ENCODE data around the gene CDH13. TPM values are rescaled to one million over a fixed set of nuclear protein-coding genes. Genes with fewer than 3 reads are reported as not detected.

Gene CDH13
- polyA plus RNA-seq, 1 donor = 57.0 TPM

DNA sequence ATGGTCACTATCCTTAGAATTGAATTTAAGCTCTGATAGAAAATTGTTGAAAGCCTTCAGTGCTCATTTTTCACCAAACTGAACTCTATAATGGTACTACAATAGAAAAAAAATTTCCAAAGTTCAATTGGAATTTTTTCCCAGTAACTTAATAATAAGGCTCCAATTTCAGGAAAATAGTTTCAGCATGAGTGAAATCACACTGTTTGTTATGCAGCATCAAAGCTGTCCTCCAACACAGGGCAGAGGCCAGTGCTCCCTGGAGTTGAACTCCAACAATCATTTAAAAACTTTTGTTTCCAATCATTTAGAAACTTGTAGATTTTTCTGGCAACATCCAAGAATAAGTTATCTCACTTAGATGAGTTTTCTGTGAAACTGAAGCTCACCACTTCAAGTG, 1077.9 kb downstream of the CDH13 start:
- DNase-seq = no peak

GRCh38 chr16:83705856-83706255, 1079.1 kb downstream of the CDH13 start:
- DNase-seq = no peak

DNA sequence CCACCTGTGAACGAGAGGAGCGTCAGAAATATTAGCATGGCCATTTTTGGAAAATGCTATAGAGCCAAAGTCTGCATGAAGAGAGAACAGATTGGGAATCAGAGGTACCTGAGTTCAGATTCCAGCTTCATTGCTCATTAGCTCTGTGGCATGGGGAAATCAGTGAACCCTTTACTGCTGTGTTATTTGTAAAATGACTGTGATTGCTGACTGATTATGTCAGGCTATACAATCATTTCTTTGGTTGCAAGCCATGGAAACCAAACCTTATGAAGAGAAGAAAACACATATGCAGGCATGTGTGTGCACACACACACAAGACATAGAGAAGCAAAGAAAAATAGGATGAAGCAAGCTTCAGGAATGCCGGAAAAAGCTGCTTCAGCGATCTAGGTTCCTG, 1079.6 kb downstream of the CDH13 start:
- no peak for DNase-seq

GRCh38 chr16:83711069-83711468, 1084.3 kb downstream of the CDH13 start:
- DNase-seq = no peak

GRCh38 chr16:83713597-83713996, 1086.8 kb downstream of the CDH13 start:
- DNase-seq = no peak

DNA sequence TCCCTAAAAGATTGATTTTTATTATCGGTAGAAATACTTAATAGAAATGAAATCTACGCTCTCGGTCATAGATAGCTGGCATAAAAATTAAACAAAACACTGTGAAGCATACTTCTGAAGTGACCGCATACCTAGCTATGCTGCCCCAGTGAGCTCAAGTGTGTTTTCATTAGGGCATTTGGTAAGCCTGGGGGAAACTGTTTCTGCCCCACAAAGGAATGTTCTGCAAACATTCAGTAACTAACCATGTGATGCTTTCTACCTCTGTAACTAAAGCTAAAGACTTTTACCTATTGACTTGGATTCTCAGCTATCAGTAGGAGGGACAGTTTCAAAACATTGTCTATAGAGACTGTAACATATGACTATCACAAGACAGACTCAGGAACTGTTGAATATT, 1087.5 kb downstream of the CDH13 start:
- no peak for DNase-seq

GRCh38 chr16:83715217-83715920, 1088.6 kb downstream of the CDH13 start:
- no peak for DNase-seq

DNA sequence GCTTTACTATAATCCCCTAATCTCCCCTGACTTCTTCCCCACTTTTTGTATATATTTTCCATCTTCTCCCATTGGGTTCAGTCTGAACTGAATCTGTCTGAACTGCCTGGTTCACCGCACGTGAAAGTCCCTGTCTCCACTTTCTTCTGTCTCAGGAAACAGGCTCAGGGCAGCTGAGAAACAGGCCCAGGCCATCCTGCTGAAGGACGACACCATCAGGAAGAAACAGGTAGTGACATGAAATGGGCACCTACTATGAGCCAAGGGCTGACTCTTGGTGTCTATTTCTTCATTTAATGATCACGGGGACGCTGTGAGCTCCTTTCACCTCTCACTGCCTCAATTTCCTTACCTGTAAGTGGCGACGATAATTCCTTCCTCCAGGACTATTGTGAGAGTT, 1090.5 kb downstream of the CDH13 start:
- no peak for DNase-seq

DNA sequence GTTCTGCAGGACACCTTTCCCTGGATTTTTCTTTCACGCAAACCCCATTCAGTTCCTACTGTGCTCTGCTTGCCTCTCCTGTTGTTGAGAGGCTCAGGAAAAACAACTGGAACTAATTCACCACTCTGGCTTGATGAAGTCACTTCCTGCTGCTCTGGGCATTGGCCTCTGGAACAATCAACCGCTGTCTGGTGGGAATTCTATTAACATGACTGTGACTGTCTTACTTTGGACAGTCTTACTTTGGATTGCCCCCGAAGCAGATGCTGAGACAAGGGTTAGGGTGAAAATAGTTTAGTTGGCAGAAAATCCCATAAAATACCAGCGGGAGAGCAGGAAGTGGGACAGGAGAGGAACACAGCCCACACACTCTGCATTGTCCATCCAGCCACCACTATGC, 1091.0 kb downstream of the CDH13 start:
- peak; percentile 13 for DNase-seq

DNA sequence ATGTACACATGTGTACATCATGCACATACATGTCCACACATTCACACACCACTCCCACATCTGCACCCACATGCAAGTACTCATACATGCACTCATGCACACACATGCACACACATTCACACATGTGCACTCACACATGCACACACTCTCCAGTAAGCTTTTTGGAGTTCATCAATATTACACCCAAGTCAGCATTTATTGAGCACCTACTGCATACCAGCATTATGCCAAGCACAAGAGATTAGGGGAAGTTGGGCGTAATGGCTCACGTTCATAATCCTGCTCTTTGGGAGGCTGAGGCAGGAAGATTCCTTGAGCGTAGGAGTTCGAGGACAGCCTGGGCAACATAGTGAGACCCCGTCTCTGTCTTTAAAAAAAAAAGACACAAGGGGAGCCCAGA, 1093.4 kb downstream of the CDH13 start:
- no peak for DNase-seq

DNA sequence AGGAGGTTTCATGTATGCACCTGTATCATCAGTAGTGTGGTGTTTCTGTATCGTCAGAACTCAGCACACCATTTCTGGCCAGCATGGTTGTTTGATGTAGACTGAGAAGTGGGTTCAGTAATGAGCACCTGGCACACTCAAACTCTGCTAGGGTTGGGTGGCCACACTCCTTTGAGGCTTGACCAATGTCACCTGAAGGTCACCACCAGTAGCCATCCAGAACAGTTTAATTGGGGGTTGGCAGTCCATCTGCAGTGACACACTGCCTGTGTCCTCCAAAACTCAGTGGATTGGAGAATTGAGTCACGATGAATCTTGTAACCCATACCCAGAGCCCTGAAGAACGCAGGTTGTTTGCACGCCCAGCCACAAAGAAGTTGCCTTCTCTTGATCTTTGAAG, 1094.2 kb downstream of the CDH13 start:
- no peak for DNase-seq

DNA sequence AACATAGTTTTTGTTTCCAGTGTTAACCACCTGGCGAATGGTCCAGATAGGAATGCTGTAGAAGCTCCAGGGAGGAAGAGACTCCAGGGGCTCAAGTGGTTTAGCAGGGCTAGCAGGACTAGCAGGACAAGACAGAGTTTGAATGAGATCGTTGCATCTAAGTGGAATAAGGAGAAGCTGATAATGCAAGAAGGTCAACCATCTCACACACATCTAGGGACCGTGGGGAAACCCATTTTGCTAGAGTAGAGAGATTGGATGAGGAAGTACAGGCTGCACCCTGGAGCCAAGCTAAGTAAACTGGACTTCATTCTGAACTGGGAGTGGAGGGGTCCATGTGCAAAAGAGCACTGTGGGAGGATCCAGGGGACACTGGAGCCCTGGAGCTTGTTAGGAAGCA, 1094.9 kb downstream of the CDH13 start:
- no peak for DNase-seq

DNA sequence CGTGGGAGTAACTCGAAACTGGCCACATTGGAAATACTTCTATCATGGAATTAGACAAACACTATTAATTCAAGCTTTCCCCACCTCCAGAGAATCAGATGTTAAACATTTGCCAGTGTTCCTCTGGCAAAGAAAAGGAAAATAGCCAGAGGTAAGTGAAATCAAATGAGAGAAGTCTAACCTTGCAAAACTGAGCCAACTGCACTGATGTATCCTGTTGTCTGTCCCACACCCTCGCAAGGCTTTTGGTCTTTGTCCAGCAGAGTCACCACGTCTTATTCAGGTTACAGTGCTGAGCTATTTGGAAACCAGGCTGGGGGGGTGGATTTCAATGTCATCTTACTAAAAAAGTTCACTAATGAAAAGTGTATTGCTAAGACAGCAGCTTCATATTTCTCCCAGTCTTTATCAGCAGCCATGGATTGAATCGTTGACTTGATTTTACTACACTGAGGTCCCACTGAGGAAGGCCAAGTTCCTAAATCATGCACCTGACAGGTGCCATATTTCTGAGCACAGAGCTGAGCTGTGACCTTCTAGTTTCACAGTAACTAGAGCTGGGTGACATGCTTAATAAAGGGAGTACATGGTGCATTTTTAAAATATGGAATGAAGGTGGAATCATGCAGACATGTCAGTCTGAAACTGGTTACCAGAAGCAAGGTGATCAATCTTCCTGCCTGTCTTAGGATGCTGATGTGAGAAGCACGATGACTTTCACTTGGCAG, 1095.9 kb downstream of the CDH13 start:
- no peak for DNase-seq

DNA sequence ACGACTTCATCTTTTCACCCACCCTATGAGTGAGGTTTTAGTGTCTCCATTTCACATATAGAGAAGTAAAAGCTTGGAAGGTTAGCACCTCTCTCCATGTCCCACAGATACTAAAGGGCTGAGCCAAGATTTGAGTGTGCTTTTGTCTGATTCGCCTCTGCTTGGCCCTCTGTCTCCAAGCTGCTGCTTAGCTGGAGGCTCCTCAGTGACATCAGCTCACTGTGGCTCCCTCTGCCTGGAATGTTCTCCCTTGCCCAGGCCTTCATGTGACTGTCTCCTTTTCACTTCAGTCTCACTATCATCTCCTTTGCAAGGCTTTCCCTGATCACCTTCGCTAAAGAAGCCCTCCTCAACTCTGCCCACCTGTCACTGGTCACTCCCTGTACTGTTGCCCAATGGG, 1096.5 kb downstream of the CDH13 start:
- no peak for DNase-seq

DNA sequence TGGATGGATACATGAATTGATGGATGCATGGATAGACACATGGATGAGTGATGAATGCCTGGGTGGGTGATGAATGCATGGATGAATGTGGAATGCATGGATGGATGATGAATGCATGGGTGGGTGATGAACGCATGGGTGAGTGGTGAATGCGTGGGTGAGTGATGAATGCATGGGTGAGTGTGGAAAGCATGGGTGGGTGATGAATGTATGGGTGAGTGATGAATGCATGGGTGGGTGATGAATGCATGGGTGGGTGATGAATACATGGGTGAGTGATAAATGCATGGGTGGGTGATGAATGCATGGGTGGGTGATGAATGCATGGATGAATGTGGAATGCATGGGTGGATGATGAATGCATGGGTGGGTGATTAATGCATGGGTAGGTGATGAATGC, 1097.1 kb downstream of the CDH13 start:
- DNase-seq = no peak

- DNase-seq = no peak
Observed at GRCh38 chr16:83724585-83724984, 1097.8 kb downstream of the CDH13 start.

- no peak for DNase-seq
Observed at GRCh38 chr16:83725313-83725712, 1098.5 kb downstream of the CDH13 start.

DNA sequence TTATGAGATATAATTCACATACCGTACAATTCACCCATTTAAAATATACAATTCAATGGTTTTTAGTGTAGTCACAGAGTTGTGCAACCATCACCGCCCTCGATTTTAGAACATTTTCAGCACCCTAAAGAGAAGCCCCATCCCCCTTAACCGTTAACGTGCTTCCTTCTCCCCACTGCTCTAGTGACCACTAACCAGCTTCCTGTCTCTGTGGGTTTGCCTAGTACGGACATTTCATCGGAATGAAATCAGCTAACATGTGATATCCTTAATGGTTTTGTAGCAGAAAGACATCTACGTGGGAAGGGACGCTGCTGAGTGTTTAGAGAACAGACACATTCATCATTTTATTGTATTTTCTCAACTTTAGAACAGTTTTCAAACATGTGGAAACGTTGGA, 1100.2 kb downstream of the CDH13 start:
- no peak for DNase-seq

- no peak for DNase-seq
Observed at GRCh38 chr16:83727751-83728352, 1101.1 kb downstream of the CDH13 start.

- DNase-seq = no peak
Observed at GRCh38 chr16:83728492-83728891, 1101.7 kb downstream of the CDH13 start.

GRCh38 chr16:83730812-83731211, 1104.0 kb downstream of the CDH13 start:
- no peak for DNase-seq

DNA sequence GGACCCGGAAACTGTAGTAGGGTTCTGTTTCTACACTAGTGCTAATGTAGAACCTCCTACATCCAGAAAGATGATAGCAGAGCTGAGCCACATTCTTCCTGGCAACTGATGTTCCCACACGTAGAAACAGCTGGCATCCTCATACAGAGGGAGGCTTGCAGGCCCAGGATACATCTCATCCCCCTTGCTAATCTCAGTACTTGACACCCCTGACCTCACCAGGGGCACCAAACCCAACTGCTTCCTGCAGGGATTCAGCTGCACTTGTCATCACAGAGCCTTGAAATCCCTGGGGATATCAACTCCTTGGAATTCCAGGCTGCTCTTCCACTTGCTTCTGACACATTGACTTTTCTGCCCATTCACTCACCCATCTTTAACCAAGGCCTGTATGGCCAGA, 1105.8 kb downstream of the CDH13 start:
- DNase-seq = no peak

- no peak for DNase-seq
Observed at GRCh38 chr16:83733301-83733700, 1106.5 kb downstream of the CDH13 start.

DNA sequence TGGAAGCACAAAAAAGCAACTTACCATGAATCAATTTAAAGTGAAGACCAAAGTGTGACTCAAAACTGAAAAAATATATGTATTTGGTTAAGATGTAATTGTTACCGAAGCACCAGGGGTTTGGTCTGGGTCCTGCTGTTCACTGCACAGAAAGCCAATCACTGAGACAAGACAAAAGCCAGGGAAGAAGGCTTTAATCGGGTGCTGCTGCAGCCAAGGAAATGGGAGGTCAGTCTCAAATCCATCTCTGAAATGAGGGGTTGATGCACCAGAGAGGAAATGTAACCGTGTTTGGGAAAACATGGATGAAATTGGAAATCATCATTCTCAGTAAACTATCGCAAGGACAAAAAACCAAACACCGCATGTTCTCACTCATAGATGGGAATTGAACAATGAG, 1107.4 kb downstream of the CDH13 start:
- DNase-seq = no peak

Data from hindlimb muscle (tissue), 1 donor.